Right cardiac atrium (tissue), 5 donors: Measurements from ENCODE around the gene KCNMB2. TPM values are rescaled to one million over a fixed set of nuclear protein-coding genes. Genes with fewer than 3 reads are reported as not detected.

Experiments used
- ATAC-seq, 2 donors: fragments of 200-7000 bp; cut with Tn5 transposase; one replicate each; pipeline versions ENCODE4 v1.8.0 to v1.9.1; 2020; ENCODE audit warnings: moderate library complexity in 2 of 2, mild to moderate bottlenecking in 1 of 2
- DNase-seq, 3 donors: peaks; one replicate each; pipeline ENCODE4 v3.0.0-alpha.2; 2020
- H3K27ac ChIP-seq: one replicate; pipeline ENCODE4 v1.5.1; 2013; ENCODE audit warnings: mild to moderate bottlenecking, low read length, control low read depth, moderate library complexity
- H3K27me3 ChIP-seq: one replicate; pipeline ENCODE4 v1.6.1; 2013; ENCODE audit not compliant: control insufficient read depth, insufficient read depth
- H3K4me1 ChIP-seq: one replicate; pipeline ENCODE4 v1.6.1; 2013; ENCODE audit warnings: low read length; ENCODE audit not compliant: control insufficient read depth, insufficient read depth
- H3K4me3 ChIP-seq: one replicate; pipeline ENCODE4 v1.5.1; 2013; ENCODE audit warnings: low read length, control low read depth
- H3K9me3 ChIP-seq: one replicate; pipeline ENCODE4 v1.6.1; 2013; ENCODE audit warnings: low read length; ENCODE audit not compliant: control insufficient read depth
- WGBS: extraction: QIAGEN DNeasy Blood & Tissue Kit; methylation state at CpG from one replicate; pipeline ENCODE4 v1.1.7; 2013; 5-methylcytosine and 5-hydroxymethylcytosine counted together
- intact Hi-C, 4 donors: fragments of 100-400 bp; cut with DNase I; formaldehyde crosslinking; loops; one replicate each; pipeline versions ENCODE4 v1.11.0 to v1.14.0; 2022 to 2023
- polyA plus RNA-seq: library from polyadenylated mRNA; stranded (reverse); fragments of 200-250 nt; gene quantifications from one replicate; pipeline ENCODE4 v1.2.3, GENCODE V29; 2013
- total RNA-seq, 4 donors: library from RNA; stranded (reverse); fragmentation: NEBNext Ultra II Directional; extraction: Animal tissue kit (Norgen Biotek cat#: 25700); gene quantifications; one replicate each; pipeline ENCODE4 v1.2.1, GENCODE V29; 2021
- donor health status: healthy with polysubstance abuse.
- donor health status: DM: no; HTN: yes; CAD: no.
- donor health status: DM: no; HTN: no; CAD: no.
- donor health status: DM: no; HTN: yes; CAD: no; lungs with severe emphysema.
- donor health status: DM: yes; HTN: yes; CAD: no.

Gene KCNMB2
- total and polyA plus RNA-seq, 5 donors = 4.5 to 10.0 (median 5.1) TPM

DNA sequence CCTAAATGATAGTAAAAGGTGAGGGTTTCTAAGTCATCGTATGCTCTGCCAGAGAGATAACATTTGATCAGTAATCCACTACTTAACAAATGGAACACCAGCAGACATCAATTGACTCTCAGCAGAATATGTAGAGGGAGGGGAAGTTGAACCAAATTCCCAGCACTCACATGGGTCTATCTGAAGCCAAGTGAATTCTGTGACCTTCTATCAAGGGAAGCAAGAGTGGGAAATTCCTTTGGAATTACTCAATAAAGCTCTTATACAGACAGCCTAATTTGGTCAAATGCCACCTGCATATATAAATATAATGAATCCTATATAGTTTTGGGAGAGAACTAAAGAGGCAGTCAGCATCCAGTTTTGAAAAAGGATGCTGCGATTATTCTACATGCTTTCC lies 15.8 kb upstream of the KCNMB2 start:
- intact Hi-C loops = no loop called here
- no peaks in the 10 kb centered on the region for H3K27me3 ChIP-seq
- no peaks in the 10 kb centered on the region for H3K9me3 ChIP-seq
- ATAC-seq = no peak
- H3K27ac ChIP-seq = no peak overlapping the region
- H3K4me3 ChIP-seq = no peak overlapping the region
- DNase-seq = no peak
- H3K4me1 ChIP-seq = peaks cover 2% of the 10 kb centered on the region
- 68% methylated on average over 2 of the region's 2 CpGs for WGBS

DNA sequence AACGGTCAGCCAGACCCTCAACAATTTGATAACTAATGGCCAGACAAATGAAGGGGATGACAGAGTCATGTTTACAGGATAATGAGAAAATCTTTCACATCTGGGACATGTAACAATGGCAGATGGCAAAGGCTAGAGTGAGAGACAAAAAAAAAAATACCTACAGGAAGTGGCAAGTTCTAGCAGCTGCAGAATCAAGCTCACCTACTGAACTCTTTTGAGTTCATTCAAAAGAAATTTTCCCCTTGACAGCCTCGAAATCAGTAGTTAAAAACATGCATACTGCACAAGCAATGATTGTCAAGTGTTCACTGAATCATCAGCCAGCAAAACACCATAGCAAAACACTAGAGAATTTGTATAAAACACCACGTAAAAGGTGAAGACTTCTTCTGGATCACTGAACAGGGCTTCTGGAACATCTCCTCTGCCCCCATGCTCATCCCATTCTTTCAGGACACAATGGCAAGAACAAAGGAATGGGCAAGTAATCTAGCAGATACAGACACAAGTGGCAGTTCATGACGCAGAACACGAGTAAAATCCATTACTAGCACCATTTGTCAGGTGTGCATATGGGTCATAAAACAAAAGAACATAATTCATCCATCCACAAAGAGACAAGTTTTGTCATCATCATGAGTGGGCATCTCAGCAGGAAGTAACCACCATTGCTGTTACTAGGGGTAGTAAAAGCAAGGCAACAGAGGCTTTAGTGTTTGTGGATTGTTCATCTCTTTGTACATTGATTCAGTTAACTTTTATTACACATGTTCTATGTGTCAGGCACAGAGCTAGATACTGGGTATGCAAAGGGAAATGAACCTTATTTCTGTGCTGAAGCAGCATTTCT lies 13.8 kb upstream of the KCNMB2 start:
- intact Hi-C loops = no loop called here
- no peak for DNase-seq
- Histone ChIP-seq H3K4me3 (no peak overlapping the region), H3K9me3 (no peaks in the 10 kb centered on the region), H3K27me3 (no peaks in the 10 kb centered on the region), H3K4me1 (peaks cover 2% of the 10 kb centered on the region), H3K27ac (no peak overlapping the region)
- no peak for ATAC-seq
- 77% methylated on average over 5 of the region's 5 CpGs for WGBS

DNA sequence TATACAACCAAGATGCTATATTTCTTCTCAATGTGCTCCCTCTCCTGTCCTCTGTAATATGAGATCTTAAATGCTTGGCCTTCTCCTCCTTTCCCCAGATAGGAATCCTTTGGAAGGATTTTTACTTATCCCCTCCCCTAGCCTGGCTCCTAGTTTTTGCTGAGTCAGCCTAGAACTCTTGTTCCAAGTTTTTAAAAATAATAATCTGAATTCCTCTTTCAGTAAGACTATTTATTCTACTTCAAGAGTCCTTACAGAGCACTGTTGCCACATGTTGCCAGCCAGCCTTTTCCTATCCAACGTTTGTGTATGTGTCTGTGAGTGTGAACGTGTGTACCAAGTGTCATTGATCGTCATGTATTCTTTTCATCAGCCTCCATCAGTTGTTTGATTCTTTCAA lies 11.0 kb upstream of the KCNMB2 start:
- Histone ChIP-seq H3K4me3 (no peak overlapping the region), H3K9me3 (no peaks in the 10 kb centered on the region), H3K27ac (no peak overlapping the region), H3K27me3 (no peaks in the 10 kb centered on the region), H3K4me1 (no peaks in the 10 kb centered on the region)
- 48% methylated on average over 3 of the region's 3 CpGs for WGBS
- ATAC-seq (no peak), DNase-seq (no peak)
- intact Hi-C loops = no loop called here

DNA sequence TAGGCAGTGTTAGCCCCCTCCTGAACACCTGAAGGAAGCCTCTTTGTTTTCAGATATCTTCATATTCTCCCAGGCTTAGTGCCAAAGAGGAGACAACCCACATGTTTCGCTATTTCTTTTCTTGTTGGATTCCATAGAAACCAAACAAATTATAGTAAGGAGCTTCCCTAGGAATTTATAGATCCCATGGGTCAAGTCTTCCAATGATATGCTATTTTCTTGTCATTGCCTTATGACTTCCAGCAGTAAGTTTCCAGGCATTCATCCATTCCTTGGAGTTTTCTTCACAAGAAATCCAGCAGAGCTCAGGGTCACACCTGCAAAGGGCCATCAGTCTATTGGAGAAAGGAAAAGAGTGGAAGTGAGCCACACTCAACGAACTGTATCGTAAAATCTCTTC lies 9.9 kb upstream of the KCNMB2 start:
- ATAC-seq (no peak), DNase-seq (no peak)
- H3K4me3 ChIP-seq = no peak overlapping the region
- H3K27ac ChIP-seq = no peak overlapping the region
- H3K4me1 ChIP-seq = no peaks in the 10 kb centered on the region
- intact Hi-C loops = no loop called here
- H3K9me3 ChIP-seq = no peaks in the 10 kb centered on the region
- 92% methylated on average over 3 of the region's 3 CpGs for WGBS
- H3K27me3 ChIP-seq = no peaks in the 10 kb centered on the region

DNA sequence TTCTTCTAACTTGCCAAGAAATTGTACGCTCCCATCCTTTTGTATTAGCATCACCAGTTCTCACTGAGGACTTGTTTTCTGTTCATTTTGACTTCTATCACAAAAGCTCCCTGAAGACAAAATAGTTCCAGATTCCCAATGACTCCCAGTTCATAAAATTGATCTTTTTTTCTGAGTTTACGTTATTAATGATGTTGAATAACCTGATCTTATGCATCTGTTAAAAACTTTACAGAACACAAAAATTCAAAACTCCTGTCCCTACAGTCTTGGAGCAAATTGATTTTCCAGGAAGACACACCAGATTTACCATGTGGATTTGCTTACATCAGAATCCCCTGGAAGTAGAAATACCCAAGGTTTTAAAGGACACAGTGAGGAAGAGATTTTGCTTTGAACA lies 8.3 kb upstream of the KCNMB2 start:
- no peak for ATAC-seq
- intact Hi-C loops = no loop called here

DNA sequence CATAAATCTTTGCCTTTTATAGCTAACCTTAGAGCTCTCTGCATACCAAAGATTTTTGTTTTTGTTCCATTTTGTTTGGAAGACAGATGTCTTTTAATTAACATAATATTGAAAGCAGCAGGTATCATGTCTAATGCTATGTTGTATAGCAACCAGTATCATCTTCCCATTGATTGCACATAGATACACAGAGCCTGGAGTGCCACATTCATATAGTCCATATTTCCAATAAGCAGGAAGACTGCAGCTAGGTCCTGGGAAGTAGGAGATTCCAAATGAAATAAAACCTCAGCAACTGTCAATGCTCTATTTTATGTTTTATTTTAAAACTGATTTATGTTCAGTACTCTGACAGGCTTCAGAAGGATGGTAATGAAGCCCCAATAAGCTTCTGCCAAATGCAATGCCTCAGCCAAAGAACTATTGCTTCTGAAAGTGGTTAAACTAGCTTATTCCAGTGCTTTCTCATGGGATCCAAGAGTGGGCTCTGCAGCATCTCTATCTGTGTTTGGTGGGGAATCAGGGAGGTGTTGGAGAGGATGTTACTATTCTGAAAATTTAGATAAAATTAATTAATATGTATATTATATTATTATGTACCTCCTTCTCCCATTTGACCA lies 6.5 kb upstream of the KCNMB2 start:
- Histone ChIP-seq H3K27ac (no peak overlapping the region), H3K4me1 (no peaks in the 10 kb centered on the region), H3K4me3 (no peak overlapping the region), H3K27me3 (no peaks in the 10 kb centered on the region), H3K9me3 (no peaks in the 10 kb centered on the region)
- DNase-seq = no peak
- no peak for ATAC-seq
- intact Hi-C loops = loop anchor here in 1 of 4 donors (10.0 kb wide), 2 partner anchors 85 to 435 kb away; no protein-coding TSS in a partner anchor

More for the DNA sequence above, 8.3 kb upstream of the KCNMB2 start:
- Histone ChIP-seq H3K9me3 (no peaks in the 10 kb centered on the region), H3K4me3 (no peak overlapping the region), H3K27ac (no peak overlapping the region), H3K4me1 (no peaks in the 10 kb centered on the region), H3K27me3 (no peaks in the 10 kb centered on the region)
- WGBS = 89% methylated on average over 2 of the region's 2 CpGs
- DNase-seq = no peak

DNA sequence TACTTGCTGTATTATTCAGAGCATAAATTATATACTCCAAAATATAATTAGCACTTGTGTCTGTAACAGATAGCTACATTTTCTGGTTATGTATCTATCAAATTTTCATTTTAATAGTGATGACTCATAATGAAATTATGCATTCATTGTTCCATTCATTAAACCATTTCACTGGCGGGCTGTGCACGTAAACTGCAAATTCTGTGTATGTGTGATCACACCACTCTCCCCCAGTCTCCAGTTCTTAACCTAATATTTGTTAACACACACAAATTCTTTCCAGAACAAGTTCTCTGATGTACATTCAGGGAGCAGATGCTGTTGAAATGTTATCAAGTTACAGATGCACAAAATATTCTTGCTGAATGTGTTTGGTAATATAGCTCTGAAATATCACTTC lies 3.8 kb upstream of the KCNMB2 start:
- DNase-seq = no peak
- intact Hi-C loops = loop anchor here in 1 of 4 donors (10.0 kb wide), 2 partner anchors 88 to 432 kb away; no protein-coding TSS in a partner anchor
- H3K27ac ChIP-seq = no peak overlapping the region
- H3K27me3 ChIP-seq = no peaks in the 10 kb centered on the region
- no peaks in the 10 kb centered on the region for H3K4me1 ChIP-seq
- ATAC-seq = no peak
- no peaks in the 10 kb centered on the region for H3K9me3 ChIP-seq
- WGBS = 62% methylated on average over 2 of the region's 2 CpGs
- no peak overlapping the region for H3K4me3 ChIP-seq

DNA sequence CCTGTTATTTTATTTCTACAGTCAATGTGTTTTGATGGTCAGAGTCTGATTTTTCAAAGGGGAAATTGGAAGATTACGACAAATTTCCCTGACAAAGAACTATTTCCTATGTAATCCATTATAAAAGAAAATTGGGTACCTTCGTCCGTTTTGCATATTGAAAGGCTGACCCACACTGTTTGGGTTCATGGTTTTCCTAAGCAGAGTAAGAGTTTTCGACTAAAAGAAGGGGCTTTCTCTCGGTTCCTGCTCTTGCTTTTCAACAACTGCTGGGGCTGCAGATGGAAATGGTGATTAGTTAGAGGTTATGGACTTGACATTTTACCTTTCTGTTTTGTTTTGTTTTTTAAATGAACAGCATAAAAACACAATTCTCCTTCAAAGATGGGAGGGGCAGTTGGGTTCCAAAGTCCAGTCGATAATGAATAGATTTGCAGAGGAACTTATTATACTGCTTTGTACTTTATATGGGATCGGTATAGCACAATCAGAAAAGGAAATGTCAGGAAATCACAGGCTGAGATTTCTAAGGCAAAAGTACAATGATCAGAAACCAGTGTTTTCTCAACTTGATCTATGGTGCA lies 978 bp downstream of the KCNMB2 start:
- Histone ChIP-seq H3K4me1 (no peaks in the 10 kb centered on the region), H3K27me3 (no peaks in the 10 kb centered on the region), H3K4me3 (peak overlapping the region; percentile 79), H3K9me3 (no peaks in the 10 kb centered on the region), H3K27ac (no peak overlapping the region)
- intact Hi-C loops = loop anchor here in 1 of 4 donors (10.0 kb wide), 2 partner anchors 92 to 428 kb away; no protein-coding TSS in a partner anchor
- 24% methylated on average over 7 of the region's 7 CpGs for WGBS
- ATAC-seq (no peak), DNase-seq (no peak)

DNA sequence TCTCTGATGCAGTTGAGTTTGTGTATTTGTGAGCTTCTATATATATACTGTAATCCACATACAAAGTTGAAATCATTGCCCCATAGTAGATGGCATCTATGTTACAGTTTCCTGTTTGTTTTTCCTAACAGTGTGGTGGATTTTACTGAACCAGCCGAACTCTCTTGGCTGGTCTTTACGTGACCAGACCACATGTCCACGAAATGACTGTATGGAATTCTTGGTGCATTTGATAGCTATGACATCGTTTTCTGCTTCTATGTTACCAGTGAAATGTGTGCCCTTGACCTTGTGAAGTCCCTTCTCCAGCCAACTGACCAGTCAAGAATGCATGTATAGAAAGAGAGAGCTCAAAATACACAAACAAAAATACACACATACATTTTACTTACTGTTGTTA lies 1.8 kb downstream of the KCNMB2 start:
- ATAC-seq = no peak
- WGBS = 49% methylated on average over 4 of the region's 4 CpGs

DNA sequence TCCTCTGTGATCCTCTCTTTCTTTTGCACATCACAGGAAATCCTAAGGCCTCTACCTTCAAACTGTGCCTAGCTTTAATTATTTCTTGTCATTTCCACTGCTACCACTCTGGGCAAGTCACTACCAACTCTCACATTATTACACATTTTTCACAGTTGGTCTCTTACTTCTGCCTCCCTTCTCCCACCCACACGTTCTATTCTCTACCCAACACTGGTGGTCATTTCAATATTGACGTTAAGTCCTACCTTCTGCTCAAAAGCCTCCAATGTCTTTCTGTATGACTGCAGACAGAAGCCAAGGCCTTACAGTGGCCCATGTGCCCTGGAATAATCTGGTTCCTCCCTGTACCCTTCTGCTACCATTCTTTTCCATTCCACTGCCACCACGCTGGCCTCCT lies 3.9 kb downstream of the KCNMB2 start:
- 93% methylated on average over 3 of the region's 3 CpGs for WGBS
- intact Hi-C loops = no loop called here
- Histone ChIP-seq H3K9me3 (no peaks in the 10 kb centered on the region), H3K4me3 (no peak overlapping the region), H3K4me1 (no peaks in the 10 kb centered on the region), H3K27me3 (no peaks in the 10 kb centered on the region), H3K27ac (no peak overlapping the region)
- DNase-seq (no peak), ATAC-seq (no peak)

More for the DNA sequence above, 1.8 kb downstream of the KCNMB2 start:
- H3K9me3 ChIP-seq = no peaks in the 10 kb centered on the region
- no peaks in the 10 kb centered on the region for H3K4me1 ChIP-seq
- no peaks in the 10 kb centered on the region for H3K27me3 ChIP-seq
- no peak for DNase-seq
- H3K4me3 ChIP-seq = no peak overlapping the region
- peak overlapping the region; percentile 39 for H3K27ac ChIP-seq
- intact Hi-C loops = loop anchor here in 1 of 4 donors (10.0 kb wide), 2 partner anchors 93 to 427 kb away; no protein-coding TSS in a partner anchor

DNA sequence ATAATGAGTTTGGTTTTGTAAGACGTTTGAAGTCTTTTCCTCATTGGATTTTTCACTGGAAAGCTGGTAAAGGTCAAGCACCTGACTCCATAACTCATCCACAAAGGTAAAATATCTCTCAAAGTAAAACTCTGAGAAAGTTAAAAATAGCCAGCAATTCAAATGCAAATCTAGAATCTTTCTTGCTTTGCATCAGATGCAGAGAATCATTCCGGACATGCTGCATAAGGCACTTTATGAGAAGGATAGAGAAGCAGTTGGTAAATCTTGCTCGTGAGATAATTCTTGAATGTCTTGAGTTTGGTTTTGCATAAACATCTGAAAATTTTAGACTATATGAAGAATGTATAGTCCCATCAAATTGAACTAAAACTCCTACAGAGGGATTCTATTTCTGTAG lies 9.1 kb downstream of the KCNMB2 start:
- H3K4me1 ChIP-seq = no peaks in the 10 kb centered on the region
- 82% methylated on average over 3 of the region's 3 CpGs for WGBS
- H3K9me3 ChIP-seq = no peaks in the 10 kb centered on the region

More for the DNA sequence above, 9.1 kb downstream of the KCNMB2 start:
- DNase-seq (no peak), ATAC-seq (no peak)
- intact Hi-C loops = no loop called here
- H3K4me3 ChIP-seq = no peak overlapping the region
- H3K27me3 ChIP-seq = no peaks in the 10 kb centered on the region
- H3K27ac ChIP-seq = no peak overlapping the region
